Frontal cortex (tissue), 4 donors: ENCODE data around the gene SYTL1. TPM values are rescaled to one million over a fixed set of nuclear protein-coding genes. Genes with fewer than 3 reads are reported as not detected.

ENCODE experiments used
- DNase-seq, 2 donors: peaks; one replicate each; pipeline ENCODE4 v3.0.0; 2012; ENCODE audit warnings: low spot score in 2 of 2
- FAIRE-seq: peaks from 2 replicates; lab custom pipeline; 2012; peaks lifted over from hg19 to GRCh38; lab: Jason Lieb, UNC
- small RNA-seq: library from RNA; depleted of rRNA; stranded (forward); fragments of <200 nt; gene quantifications from one replicate; pipeline ENCODE3, GENCODE V24; 2014
- total RNA-seq: library from RNA; depleted of rRNA; stranded (reverse); fragments of >200 nt; gene quantifications from one replicate; pipeline ENCODE4 v1.2.3, GENCODE V29; 2014
- donor health status: control.
- donor health status: control.
- donor health status: control.

Gene SYTL1
- total RNA-seq, 1 donor from 2014 or later: not detected

DNA sequence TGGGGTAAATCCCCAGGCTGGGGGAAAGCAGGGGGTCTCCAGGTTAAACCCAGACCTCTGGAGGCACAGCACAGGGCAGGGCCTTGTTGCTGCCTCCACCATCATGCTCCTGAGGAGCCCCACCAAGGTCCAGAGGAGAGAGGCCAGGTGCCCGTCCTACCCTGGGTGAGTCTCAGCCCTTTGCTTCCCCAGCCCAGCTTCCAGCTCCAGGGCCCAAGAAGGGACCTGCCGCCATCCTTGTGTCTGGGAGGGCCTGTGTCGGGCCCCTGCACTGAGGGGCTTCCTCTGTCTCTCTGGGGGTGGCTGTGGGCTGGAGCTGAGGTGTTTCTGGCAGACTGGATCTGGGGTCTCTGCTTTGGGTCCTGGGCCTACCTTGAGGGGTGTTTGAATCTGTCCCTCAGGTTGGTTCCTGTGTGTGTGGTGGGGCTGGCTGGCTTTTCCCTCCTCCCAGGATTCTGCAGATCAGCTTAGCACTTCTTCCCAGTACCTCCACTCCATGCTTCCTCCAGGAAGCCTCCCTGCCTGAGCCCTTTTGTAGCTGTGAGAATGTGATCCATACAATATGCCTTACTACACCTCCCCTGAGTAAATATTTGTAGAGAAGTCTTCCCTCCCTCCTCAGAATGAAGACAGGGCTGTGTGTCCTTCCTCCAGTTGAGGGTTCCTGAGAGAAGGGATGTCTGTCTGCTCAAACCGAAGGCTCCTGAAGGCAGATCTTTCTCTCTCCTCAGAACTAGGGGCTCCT lies 56.8 kb downstream of the SYTL1 start:
- DNase-seq (no peak), FAIRE-seq (no peak)

DNA sequence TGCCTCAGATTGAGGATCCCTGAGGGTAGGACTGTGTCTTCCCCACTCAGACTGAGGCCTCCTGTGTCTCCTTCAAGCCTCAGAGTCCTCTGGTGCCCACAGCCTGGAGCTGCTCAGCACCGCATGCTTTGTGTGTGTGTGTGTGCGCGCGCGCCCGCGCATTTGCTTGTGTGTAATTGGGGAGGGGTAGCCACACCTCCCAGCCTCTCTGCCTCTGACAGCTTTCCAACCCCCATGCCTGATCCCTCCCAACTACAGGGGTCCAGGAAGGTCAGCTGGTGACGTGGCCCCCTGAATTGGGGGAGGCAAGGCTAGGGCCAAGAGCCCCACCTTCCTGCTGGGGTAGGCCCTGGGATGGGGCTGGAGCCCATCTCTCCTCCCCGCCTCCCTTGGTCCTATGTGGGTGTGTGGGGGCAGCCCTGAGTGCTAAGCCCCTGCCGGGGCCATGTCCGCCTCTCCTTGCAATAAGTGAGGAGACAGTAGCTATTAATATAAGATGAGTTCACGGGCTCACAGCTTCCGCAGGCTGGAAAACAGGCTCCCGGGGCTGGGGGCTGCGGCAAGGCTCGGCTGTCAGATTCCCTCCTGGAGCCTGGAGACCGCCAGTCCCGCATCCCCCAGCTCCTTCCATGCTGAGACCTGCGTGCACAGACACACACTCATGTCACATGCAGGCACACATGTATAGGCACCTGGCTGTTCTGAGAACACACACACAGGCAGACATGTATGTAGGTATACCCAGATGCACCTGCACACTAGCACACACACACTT lies 57.6 kb downstream of the SYTL1 start:
- FAIRE-seq (no peak), DNase-seq (no peak)

DNA sequence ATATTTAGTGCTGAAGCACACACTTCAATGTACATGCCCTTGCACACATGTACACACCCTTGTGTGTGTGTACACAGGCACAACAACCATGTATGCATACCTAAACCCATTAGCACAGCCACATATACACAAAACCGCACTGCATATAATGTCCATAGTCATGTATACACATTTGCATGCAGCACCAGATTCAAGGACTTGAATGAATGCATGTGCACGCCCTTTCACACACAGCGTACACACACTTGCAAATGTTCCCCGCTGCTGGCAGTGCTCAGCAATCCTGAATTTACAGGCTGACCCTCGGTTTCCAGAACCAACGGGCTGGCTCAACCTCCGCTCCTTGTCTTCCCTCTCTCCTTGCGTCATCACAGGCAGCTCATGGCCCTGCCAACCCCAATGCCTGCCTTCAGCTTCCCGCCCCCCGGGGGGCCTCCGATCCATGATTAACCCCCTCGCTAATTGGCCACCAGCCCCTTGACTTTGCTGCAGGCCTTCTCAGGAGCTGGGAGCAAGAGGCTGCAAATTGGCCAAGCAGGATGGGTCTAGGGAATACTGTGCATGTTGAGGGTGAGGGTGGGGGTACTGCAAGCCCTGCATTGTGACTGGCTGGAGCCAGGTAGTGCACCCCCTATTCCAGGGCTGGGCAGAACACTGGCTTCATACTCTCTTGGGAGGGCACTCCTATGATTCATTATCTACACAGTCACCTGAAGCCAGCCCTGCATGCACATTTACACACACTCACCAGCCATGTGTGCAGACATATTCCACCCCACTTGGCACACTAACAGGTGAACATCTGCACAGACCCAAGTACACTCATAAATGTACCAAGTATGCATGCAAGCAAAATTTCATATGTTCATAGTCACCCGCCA lies 58.5 kb downstream of the SYTL1 start:
- DNase-seq (no peak), FAIRE-seq (no peak)

DNA sequence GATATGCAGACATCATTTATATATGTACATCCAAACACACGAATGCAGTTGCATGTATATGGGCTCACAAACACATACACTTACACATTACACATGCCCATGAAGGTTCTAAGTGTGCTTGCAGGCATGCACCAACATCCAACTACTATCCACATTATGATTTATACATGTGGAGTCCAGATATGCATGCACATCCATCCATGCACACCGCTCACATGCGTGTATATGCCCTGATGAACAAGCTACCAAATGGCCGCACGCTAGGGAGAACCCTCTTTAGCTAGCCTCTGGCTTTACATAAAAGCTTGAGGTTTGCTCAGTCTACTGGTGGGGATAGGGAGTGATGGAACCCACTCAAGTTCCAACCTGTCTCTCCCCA lies 59.1 kb downstream of the SYTL1 start:
- DNase-seq: no peak

DNA sequence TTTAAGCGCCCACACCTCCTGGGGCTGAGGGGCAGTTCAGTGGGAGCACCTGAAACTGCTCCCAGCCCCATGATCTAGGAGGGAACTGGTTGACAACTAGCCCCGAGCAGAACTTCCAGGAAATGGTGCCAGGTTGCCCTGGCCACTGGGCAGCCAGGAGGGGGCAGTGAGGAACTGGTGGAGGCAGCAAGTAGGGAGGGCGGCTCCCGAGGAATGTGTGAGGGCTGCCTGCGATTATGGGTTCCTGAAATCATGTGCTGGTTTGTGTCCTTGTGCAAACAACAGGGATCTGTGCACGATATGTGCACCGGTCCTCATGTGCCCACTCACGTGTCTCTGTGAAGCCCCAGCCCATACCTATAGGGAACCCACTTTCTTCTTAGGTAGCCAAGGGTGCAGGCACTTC lies 60.5 kb downstream of the SYTL1 start:
- peak in 1 of 2 donors; percentile 72 for DNase-seq

More for the DNA sequence above, 59.1 kb downstream of the SYTL1 start:
- no peak for FAIRE-seq

DNA sequence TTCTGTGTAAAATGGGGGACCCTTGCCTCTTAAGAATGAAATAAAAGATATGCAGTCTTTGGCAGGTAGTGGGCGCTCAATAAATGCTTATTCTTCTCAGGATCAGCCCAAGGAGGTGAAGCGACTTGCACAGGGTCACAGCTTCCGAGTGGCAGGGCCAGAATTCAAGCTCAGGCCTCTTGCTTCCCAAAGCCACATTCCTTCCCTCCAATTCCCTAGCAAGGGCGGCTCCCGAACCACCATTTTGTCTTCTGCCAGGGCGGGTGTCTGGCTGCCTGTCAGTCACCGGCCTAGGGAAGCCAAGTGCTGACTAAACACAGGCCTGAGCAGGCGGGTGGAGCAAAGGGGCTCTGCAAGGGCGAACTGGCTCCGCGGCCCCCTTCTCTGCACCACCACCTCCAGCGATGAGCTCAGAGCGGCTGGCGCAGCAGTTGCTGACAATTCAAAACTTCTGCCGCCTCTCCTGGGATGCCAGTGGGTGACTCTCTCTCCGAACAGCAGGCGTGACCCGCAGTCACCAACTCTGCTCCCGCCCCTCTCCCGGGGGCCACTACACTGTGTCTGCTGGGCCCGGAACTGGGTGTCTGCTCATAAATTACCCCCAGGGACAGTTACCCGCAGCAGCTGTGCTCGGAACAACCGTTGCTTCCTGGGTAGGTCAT lies 61.4 kb downstream of the SYTL1 start:
- DNase-seq: no peak
- FAIRE-seq: no peak

More for the DNA sequence above, 60.5 kb downstream of the SYTL1 start:
- no peak for FAIRE-seq

Small RNAs within 50 kb of the gene (small RNA-seq; reads per million reads assigned to genes)
- gene RNU6-48P: 0.08 reads per million

Other genes starting within 250 kb of the SYTL1 start
- 2.0 TPM for gene SLC9A1, start 186.9 kb upstream of the SYTL1 start, total RNA-seq
- 15.5 TPM for gene WDTC1, start 107.4 kb upstream of the SYTL1 start, total RNA-seq
- gene TMEM222, start 19.9 kb upstream of the SYTL1 start, total RNA-seq: 19.6 TPM
- 0.82 TPM for gene MAP3K6, start 24.9 kb downstream of the SYTL1 start, total RNA-seq
- not detected for gene FCN3, start 32.8 kb downstream of the SYTL1 start, total RNA-seq
- not detected for gene CD164L2, start 41.3 kb downstream of the SYTL1 start, total RNA-seq
- 0.41 TPM for gene GPR3, start 50.6 kb downstream of the SYTL1 start, total RNA-seq
- gene WASF2, start 148.1 kb downstream of the SYTL1 start, total RNA-seq: 4.5 TPM